ENCODE data around the gene PPWD1. TPM values are rescaled to one million over a fixed set of nuclear protein-coding genes. Genes with fewer than 3 reads are reported as not detected.

The PPWD1 gene
- 29.1 and 32.3 TPM in 2 replicates for total RNA-seq

DNA sequence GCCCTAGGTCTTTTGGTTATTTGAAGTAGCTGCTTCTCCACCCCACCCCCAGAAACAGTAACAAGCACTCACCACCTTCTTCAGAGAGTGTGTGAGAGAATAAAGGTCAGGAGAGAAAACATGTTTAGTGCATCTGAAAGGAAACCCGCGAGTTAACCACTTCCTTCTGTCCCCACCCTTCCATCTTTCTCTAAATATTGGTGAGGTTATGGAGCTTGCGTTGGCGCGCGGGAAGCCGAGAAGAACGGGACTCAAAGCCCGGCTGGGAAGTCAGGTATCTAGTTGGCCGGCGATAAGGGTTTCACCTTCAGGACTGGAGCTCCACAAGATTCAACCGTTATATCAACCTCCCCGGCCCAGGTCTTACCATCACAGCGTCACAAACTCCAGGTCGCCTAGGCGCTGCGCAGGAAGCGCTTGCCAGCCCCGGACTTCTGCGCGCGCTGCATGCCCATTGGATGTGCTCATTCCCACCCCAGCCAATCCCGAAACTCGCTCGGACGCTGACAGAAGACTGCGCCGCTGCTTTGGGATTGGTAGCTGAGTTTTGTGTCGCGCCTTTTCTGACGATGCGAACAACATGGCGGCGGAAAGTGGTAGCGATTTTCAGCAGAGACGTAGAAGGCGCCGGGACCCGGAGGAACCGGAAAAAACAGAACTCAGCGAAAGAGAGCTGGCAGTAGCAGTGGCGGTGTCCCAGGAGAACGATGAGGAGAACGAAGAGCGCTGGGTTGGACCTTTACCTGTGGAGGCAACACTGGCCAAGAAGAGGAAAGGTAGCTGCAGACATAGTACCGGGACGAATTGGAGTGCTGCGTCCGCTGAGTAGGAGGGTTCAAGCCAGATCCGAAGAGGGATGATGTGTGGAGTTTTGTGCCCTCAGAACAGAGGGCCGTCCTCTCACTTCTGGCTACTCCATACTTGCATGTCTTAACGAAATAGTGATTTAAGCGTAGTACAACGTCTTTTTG lies at the start of gene PPWD1, which contains the start of gene CENPK:
PPWD1 (plus strand) TSS at position 566 of the 971 bp plus-strand sequence; CDS start at position 581, 15 bp downstream.
CENPK (minus strand) TSS at position 438 of the 971 bp plus-strand sequence. CDS start 8,261 bp downstream, outside the sequence.

DNA sequence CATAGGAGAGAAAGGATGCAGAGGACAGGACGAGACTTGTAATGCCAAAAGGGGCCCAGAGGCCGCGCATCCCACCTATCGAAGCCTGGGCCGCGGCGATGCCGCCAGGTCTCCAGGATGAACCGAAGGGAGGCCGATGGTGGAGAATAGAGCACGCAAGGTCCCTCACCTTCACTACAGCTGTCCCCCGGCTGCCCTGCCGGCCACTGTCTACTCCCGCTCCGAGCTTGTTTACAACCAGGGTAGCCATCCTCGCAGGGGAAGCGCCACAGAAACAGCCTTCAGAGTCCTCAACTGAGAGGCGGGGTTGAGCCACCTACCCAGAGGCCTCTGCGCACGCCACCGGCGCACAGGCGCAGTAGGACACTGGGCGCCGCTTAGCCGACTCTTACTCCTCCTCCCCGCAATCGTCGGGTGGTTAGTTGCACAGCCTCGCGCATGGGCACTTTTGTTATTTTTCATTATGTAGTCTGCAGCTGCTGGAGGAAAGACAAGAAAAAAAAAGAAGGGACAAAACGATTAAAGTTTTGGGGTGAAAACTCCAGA lies 61.0 kb downstream of the PPWD1 start, which contains the start of gene TRIM23:
TRIM23 (minus strand) TSS at position 309 of the 546 bp plus-strand sequence; CDS start at position 250, 59 bp downstream.

DNA sequence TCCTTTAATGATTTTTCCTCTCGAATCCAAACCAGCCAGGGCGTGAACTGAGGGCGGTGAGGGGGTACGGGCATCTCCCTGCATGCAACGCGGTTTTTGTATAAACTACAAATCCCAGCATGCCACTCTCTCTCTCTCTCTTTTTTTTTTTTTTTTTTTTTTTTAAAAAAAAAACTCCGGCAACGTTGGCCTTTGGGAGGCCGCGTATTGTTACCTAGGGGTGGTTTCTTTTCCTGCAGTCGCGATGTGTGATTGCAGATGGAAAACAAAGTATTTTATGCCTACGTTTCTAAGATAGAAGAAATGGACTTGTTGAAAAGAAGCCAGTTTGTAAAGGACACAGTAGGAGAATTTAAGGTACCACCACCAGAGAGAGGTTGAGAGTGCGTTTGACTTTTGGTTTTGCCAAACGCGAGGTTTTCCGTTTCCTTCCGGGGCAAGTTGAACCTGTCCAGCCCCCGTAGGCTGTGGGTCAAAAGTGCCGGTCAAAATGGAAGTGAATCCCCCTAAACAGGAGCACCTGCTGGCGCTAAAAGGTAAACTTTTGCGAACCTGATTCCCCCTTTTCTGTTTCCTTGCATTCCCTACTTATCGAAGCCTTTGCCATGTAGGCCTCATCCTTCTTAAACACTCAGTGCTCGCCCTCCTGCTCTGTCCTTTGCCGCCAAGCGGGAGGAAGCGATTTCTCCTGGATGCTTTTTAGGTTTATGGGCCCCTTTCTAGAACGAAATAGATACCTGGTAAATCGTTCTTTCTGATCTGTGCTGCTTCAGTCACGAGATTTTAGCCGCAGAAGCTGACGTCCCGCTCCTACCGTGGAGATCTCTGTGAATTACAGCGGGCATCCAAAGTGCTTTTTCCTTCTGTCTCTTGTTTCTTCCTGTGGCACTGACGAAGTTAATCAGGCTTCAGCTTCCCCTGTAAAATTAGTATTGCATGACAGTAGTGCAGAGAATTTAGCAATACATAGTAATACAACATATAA lies 61.8 kb downstream of the PPWD1 start, which contains the start of the genes SHLD3 and TRAPPC13:
SHLD3 (plus strand) TSS at position 457 of the 985 bp plus-strand sequence. CDS start 4,561 bp downstream, outside the sequence.
TRAPPC13 (plus strand) TSS at position 457 of the 985 bp plus-strand sequence; CDS start at position 491, 34 bp downstream.

Small RNAs within 50 kb of the gene (small RNA-seq; reads per million reads assigned to genes)
- not detected for gene RNU6-540P

Other genes with a start within 250 kb of the PPWD1 start
- 50.9 and 78.4 TPM in 2 replicates for gene ADAMTS6, start 81.4 kb upstream of the PPWD1 start, total RNA-seq
- gene CENPK, start 128 bp upstream of the PPWD1 start, total RNA-seq: 14.0 and 24.6 TPM in 2 replicates
- gene TRIM23, start 61.0 kb downstream of the PPWD1 start, total RNA-seq: 13.9 and 14.4 TPM in 2 replicates
- 4.6 and 6.2 TPM in 2 replicates for gene SHLD3, start 61.7 kb downstream of the PPWD1 start, total RNA-seq
- 20.3 and 21.5 TPM in 2 replicates for gene TRAPPC13, start 61.7 kb downstream of the PPWD1 start, total RNA-seq
- gene SGTB, start 158.8 kb downstream of the PPWD1 start, total RNA-seq: 7.5 and 11.2 TPM in 2 replicates
- 37.9 and 47.1 TPM in 2 replicates for gene NLN, start 158.9 kb downstream of the PPWD1 start, total RNA-seq

Measured in vein endothelial cell (primary cell).